HepG2 (cell line): ENCODE results near the gene PRTN3. TPM values are rescaled to one million over a fixed set of nuclear protein-coding genes. Genes with fewer than 3 reads are reported as not detected.

Source experiments
- ATAC-seq: fragments of 200-7000 bp; cut with Tn5 transposase; 3 replicates; pipeline ENCODE4 v1.9.1; 2020; ENCODE audit warnings: mild to moderate bottlenecking, moderate library complexity
- BruUV-seq: library from RNA; stranded (reverse); fragments of 400-500 nt; replicated peaks from 2 replicates; lab custom pipeline; 2021; lab: Mats Ljungman, UMichigan
- CTCF ChIA-PET: fragments of 300-600 bp; formaldehyde crosslinking; extraction: SDS; loops from one replicate; lab custom pipeline; 2021; ENCODE audit warnings: low total read pairs, inconsistent platforms, low intra/inter-chr PET ratio; lab: Yijun Ruan, JAX
- POLR2A ChIA-PET: fragments of 350-600 bp; sonication (Branson Sonifier 250); formaldehyde crosslinking; loops from one replicate; lab custom pipeline; 2020; ENCODE audit warnings: antibody characterized with exemption, inconsistent platforms; lab: Yijun Ruan, JAX
- DNase-seq: peaks from one replicate; pipeline ENCODE4 v3.0.0-alpha.2; 2015; ENCODE audit warnings: low spot score
- FAIRE-seq: peaks from 3 replicates; lab custom pipeline; 2011; peaks lifted over from hg19 to GRCh38; lab: Jason Lieb, UNC
- H2AFZ ChIP-seq: one replicate; pipeline ENCODE4 v1.6.1; 2011; ENCODE audit warnings: low read length, inconsistent platforms
- H3K27ac ChIP-seq: fragments of 300-600 bp; 3 replicates; pipeline ENCODE4 v1.8.0; 2011; ENCODE audit warnings: mixed run types, mild to moderate bottlenecking, mixed read lengths, low read length, inconsistent platforms; ENCODE audit not compliant: insufficient read depth; ENCODE audit errors: extremely low read length
- H3K27me3 ChIP-seq, 2 experiments: fragments of 200-600 bp in 1 of 2; 2 replicates in 1 of 2; 3 replicates in 1 of 2; pipeline versions ENCODE4 v1.6.0 to v1.8.0; 2011; ENCODE audit warnings: low read length in 2 of 2, mild to moderate bottlenecking in 2 of 2, moderate library complexity in 2 of 2, inconsistent platforms in 1 of 2; ENCODE audit not compliant: insufficient read depth in 2 of 2, control insufficient read depth in 1 of 2
- H3K36me3 ChIP-seq, 2 experiments: fragments of 200-600 bp in 1 of 2; replicated peaks in 1 of 2; 2 replicates in 1 of 2; 3 replicates in 1 of 2; pipeline versions ENCODE4 v1.5.1 to v1.8.0; 2011; ENCODE audit warnings: low read length in 2 of 2, inconsistent platforms in 1 of 2; ENCODE audit not compliant: insufficient read depth in 2 of 2, control insufficient read depth in 1 of 2
- H3K4me1 ChIP-seq: 2 replicates; pipeline ENCODE4 v1.5.1; 2012; ENCODE audit warnings: low read length, inconsistent platforms; ENCODE audit not compliant: insufficient read depth
- H3K4me2 ChIP-seq: 2 replicates; pipeline ENCODE4 v1.6.0; 2011; ENCODE audit warnings: low read depth, low read length, inconsistent platforms
- H3K4me3 ChIP-seq, 3 experiments: fragments of 200-600 bp in 1 of 3; sonication (generic), shearing (Covaris generic) in 1 of 3; replicated peaks in 1 of 3; 2 replicates each; pipeline ENCODE4 v1.5.1; 2011 to 2016; ENCODE audit warnings: low read length in 3 of 3, inconsistent platforms in 2 of 3, low read depth in 2 of 3, mild to moderate bottlenecking in 2 of 3, control low read depth in 1 of 3, mixed read lengths in 1 of 3; ENCODE audit not compliant: insufficient read depth in 1 of 3
- H3K79me2 ChIP-seq: one replicate; pipeline ENCODE4 v1.6.1; 2011; ENCODE audit warnings: low read length, inconsistent platforms; ENCODE audit not compliant: insufficient read depth
- H3K9ac ChIP-seq: 2 replicates; pipeline ENCODE4 v1.6.0; 2011; ENCODE audit warnings: mild to moderate bottlenecking, low read depth, low read length, inconsistent platforms; ENCODE audit not compliant: insufficient read depth
- H3K9me3 ChIP-seq: 2 replicates; pipeline ENCODE4 v1.5.1; 2012; ENCODE audit warnings: mild to moderate bottlenecking, low read length
- H4K20me1 ChIP-seq: 2 replicates; pipeline ENCODE4 v1.6.0; 2011; ENCODE audit warnings: inconsistent platforms, mild to moderate bottlenecking, low read length, moderate library complexity; ENCODE audit not compliant: insufficient read depth
- ETV5 ChIP-seq: IDR thresholded peaks from 2 replicates; pipeline ENCODE4 v1.6.1; 2018; ENCODE audit warnings: missing biosample characterization, missing genetic modification reagents, inconsistent platforms, borderline replicate concordance
- GABPA ChIP-seq, 2 experiments: IDR thresholded peaks; 2 replicates each; pipeline ENCODE4 v1.6.1; 2011 to 2016; ENCODE audit warnings: low read depth in 2 of 2, low read length in 1 of 2, missing biosample characterization in 1 of 2, missing genetic modification characterization in 1 of 2
- PAWR ChIP-seq: sonication (generic); formaldehyde crosslinking; IDR thresholded peaks from 2 replicates; pipeline ENCODE4 v1.4.0; 2020; ENCODE audit warnings: missing genetic modification reagents, mild to moderate bottlenecking, borderline replicate concordance
- PRPF4 ChIP-seq: fragments of 200-400 bp; formaldehyde crosslinking; IDR thresholded peaks from 2 replicates; pipeline ENCODE4 v1.6.1; 2016; ENCODE audit warnings: low read length, low read depth; ENCODE audit not compliant: poor library complexity, severe bottlenecking
- ZBTB7B ChIP-seq: sonication (generic); formaldehyde crosslinking; IDR thresholded peaks from 2 replicates; pipeline ENCODE4 v1.4.0; 2020; ENCODE audit warnings: missing genetic modification reagents
- ZNF121 ChIP-seq: sonication (generic); formaldehyde crosslinking; IDR thresholded peaks from 2 replicates; pipeline ENCODE4 v1.5.0; 2020; ENCODE audit warnings: mild to moderate bottlenecking, missing genetic modification reagents
- ZNF33B ChIP-seq: sonication (generic); formaldehyde crosslinking; IDR thresholded peaks from 2 replicates; pipeline ENCODE4 v1.5.1; 2020; ENCODE audit warnings: mild to moderate bottlenecking, missing genetic modification reagents
- WGBS: methylation state at CpG from one replicate; pipeline ENCODE4 v1.1.6; 2017; ENCODE audit warnings: low lambda C conversion rate; 5-methylcytosine and 5-hydroxymethylcytosine counted together
- in situ Hi-C: cut with HindIII; loops from 2 replicates; pipeline ENCODE4 v1.10.0; 2017; ENCODE audit warnings: low pct_unique_long_range_greater_than_20kb; ENCODE audit not compliant: extremely low pct_ligation_motif_present
- intact Hi-C: fragments of 100-400 bp; cut with micrococcal nuclease; formaldehyde crosslinking; loops from one replicate; pipeline ENCODE4 v1.10.0; 2022; ENCODE audit not compliant: unreplicated experiment
- polyA plus RNA-seq, 8 experiments: library from polyadenylated mRNA; depleted of rRNA in 3 of 8; stranded (reverse) in 7 of 8; unstranded in 1 of 8; fragments of >200 nt; fragmentation: Illumina TruSeq in 4 of 8; extraction: Trizol in 4 of 8; gene quantifications; 2 replicates each; pipeline versions ENCODE4 v1.2.1 to v1.2.3, GENCODE V29; 2011 to 2016; ENCODE audit warnings: low read depth in 4 of 8, missing spikeins in 1 of 8, mixed read lengths in 1 of 8; ENCODE audit not compliant: insufficient read depth in 1 of 8
- total RNA-seq, 5 experiments: library from RNA; depleted of rRNA; stranded (reverse); fragments of >200 nt; fragmentation: Illumina TruSeq; extraction: Trizol; gene quantifications; 2 replicates each; pipeline ENCODE4 v1.2.3, GENCODE V29; 2016; ENCODE audit warnings: low read depth in 1 of 5
- TF ChIP-seq, protein P1 (sequence below): sonication (generic); formaldehyde crosslinking; IDR thresholded peaks from 2 replicates; pipeline ENCODE4 v1.5.0; 2020; ENCODE audit warnings: mild to moderate bottlenecking, missing genetic modification reagents
- TF ChIP-seq, protein P2 (sequence below): sonication (generic); formaldehyde crosslinking; IDR thresholded peaks from 2 replicates; pipeline ENCODE4 v1.5.1; 2020; ENCODE audit warnings: mild to moderate bottlenecking, missing genetic modification reagents, moderate library complexity
- TF ChIP-seq, protein P3 (sequence below): IDR thresholded peaks from 2 replicates; pipeline ENCODE4 v1.6.1; 2016; ENCODE audit warnings: missing genetic modification reagents, missing compliant biosample characterization

Gene PRTN3
- total and polyA plus RNA-seq, 2 of the 13 experiments (the other 11 are each of a cell fraction or from before 2014, with no cell fraction given), result not detected

GRCh38 chr19:792306-792885, 48.4 kb upstream of the PRTN3 start:
- H3K9ac ChIP-seq, result peak overlapping the region; percentile 10; the same call in 1 of the 2 replicates
- no peaks in the 10 kb centered on the region for H3K9me3 ChIP-seq
- no peak for FAIRE-seq
- H3K79me2 ChIP-seq, result no peaks in the 10 kb centered on the region
- peaks cover 77% of the 10 kb centered on the region for H3K4me1 ChIP-seq
- intact Hi-C loops (no loop called here), in situ Hi-C loops (no loop called here)
- ChIA-PET POLR2A (interaction anchor here (1.1 kb wide), 1 partner anchor 9 kb away, joined by 4 read pairs; no protein-coding TSS in a partner anchor), CTCF (no interaction called here)
- no peaks in the 10 kb centered on the region for H3K36me3 ChIP-seq
- TF ChIP-seq, protein P1, sequence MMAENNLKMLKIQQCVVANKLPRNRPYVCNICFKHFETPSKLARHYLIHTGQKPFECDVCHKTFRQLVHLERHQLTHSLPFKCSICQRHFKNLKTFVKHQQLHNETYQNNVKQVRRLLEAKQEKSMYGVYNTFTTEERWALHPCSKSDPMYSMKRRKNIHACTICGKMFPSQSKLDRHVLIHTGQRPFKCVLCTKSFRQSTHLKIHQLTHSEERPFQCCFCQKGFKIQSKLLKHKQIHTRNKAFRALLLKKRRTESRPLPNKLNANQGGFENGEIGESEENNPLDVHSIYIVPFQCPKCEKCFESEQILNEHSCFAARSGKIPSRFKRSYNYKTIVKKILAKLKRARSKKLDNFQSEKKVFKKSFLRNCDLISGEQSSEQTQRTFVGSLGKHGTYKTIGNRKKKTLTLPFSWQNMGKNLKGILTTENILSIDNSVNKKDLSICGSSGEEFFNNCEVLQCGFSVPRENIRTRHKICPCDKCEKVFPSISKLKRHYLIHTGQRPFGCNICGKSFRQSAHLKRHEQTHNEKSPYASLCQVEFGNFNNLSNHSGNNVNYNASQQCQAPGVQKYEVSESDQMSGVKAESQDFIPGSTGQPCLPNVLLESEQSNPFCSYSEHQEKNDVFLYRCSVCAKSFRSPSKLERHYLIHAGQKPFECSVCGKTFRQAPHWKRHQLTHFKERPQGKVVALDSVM, result peak; percentile 15; the same call in 1 of the 2 replicates
- TF ChIP-seq ZNF33B, result no peak
- TF ChIP-seq, protein P2, sequence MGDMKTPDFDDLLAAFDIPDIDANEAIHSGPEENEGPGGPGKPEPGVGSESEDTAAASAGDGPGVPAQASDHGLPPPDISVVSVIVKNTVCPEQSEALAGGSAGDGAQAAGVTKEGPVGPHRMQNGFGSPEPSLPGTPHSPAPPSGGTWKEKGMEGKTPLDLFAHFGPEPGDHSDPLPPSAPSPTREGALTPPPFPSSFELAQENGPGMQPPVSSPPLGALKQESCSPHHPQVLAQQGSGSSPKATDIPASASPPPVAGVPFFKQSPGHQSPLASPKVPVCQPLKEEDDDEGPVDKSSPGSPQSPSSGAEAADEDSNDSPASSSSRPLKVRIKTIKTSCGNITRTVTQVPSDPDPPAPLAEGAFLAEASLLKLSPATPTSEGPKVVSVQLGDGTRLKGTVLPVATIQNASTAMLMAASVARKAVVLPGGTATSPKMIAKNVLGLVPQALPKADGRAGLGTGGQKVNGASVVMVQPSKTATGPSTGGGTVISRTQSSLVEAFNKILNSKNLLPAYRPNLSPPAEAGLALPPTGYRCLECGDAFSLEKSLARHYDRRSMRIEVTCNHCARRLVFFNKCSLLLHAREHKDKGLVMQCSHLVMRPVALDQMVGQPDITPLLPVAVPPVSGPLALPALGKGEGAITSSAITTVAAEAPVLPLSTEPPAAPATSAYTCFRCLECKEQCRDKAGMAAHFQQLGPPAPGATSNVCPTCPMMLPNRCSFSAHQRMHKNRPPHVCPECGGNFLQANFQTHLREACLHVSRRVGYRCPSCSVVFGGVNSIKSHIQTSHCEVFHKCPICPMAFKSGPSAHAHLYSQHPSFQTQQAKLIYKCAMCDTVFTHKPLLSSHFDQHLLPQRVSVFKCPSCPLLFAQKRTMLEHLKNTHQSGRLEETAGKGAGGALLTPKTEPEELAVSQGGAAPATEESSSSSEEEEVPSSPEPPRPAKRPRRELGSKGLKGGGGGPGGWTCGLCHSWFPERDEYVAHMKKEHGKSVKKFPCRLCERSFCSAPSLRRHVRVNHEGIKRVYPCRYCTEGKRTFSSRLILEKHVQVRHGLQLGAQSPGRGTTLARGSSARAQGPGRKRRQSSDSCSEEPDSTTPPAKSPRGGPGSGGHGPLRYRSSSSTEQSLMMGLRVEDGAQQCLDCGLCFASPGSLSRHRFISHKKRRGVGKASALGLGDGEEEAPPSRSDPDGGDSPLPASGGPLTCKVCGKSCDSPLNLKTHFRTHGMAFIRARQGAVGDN (CRISPR knock-in tag), result peak; percentile 36
- 0 out of 2 replicates have a peak, but pooled peaks have one; percentile 31 for TF ChIP-seq ZNF121 (CRISPR knock-in tag)
- TF ChIP-seq, protein P3, sequence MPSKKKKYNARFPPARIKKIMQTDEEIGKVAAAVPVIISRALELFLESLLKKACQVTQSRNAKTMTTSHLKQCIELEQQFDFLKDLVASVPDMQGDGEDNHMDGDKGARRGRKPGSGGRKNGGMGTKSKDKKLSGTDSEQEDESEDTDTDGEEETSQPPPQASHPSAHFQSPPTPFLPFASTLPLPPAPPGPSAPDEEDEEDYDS (CRISPR knock-in tag), result no peak
- no peak for TF ChIP-seq GABPA (IDR thresholded peaks at IDR 0.05; ENCODE audit: low read depth, low read length)
- TF ChIP-seq GABPA (CRISPR knock-in tag; IDR thresholded peaks at IDR 0.05; ENCODE audit: low read depth), result peak; percentile 32; the same call in 1 of the 2 replicates
- no peak for TF ChIP-seq PRPF4
- TF ChIP-seq PAWR, result no peak
- peak; percentile 21; the same call in 1 of the 2 replicates for TF ChIP-seq ETV5
- 0 out of 2 replicates have a peak, but pooled peaks have one; percentile 24 for TF ChIP-seq ZBTB7B (CRISPR knock-in tag)
- peak overlapping the region in 1 of 3 experiments; percentile 38; a peak in 1 of 6 replicates for H3K4me3 ChIP-seq
- H3K4me2 ChIP-seq, result peak overlapping the region; percentile 43
- no peak overlapping the region for H2AFZ ChIP-seq
- ATAC-seq, result no peak
- no peak for DNase-seq
- H3K27ac ChIP-seq, result no peak overlapping the region
- H3K27me3 ChIP-seq, result no peaks in the 10 kb centered on the region
- no TSS peak for BruUV-seq
- 36% methylated on average over 9 of the region's 16 CpGs for WGBS
- H4K20me1 ChIP-seq, result no peaks in the 10 kb centered on the region
